HTERT RPE-1 (cell line): ENCODE data around the gene OR52E4.

Experiments
- in situ Hi-C: fragments of 300-500 bp; cut with MboI; formaldehyde crosslinking; loops from 4 replicates; pipeline ENCODE4 v1.14.3; 2020; ENCODE audit warnings: low sequenced_read_pairs

The OR52E4 gene

DNA sequence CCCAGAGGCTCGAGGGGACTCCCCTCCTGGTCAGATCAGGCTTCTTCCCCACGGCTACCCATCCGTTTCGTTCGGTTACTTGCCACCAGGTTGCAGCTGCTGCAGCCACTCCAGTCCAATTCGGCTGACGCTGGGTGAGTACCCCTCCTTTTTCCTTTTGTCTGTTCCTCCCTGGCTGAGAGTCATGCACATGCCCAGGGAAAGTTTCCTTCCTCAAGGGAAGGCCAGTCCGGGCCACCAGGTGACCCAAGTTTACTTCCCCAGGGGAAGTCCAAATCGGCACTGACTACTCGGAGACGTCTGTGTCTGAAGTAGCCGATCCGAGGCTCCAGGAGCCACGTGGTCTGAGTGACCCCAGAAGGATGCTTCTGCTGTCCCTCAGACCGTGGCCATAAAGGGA, 48.4 kb downstream of the OR52E4 start:
- in situ Hi-C loops, result no loop called here

- in situ Hi-C loops, result no loop called here
Observed at GRCh38 chr11:5929571-5930368, 49.3 kb downstream of the OR52E4 start.

GRCh38 chr11:5930614-5931013, 50.2 kb downstream of the OR52E4 start:
- in situ Hi-C loops, result no loop called here

DNA sequence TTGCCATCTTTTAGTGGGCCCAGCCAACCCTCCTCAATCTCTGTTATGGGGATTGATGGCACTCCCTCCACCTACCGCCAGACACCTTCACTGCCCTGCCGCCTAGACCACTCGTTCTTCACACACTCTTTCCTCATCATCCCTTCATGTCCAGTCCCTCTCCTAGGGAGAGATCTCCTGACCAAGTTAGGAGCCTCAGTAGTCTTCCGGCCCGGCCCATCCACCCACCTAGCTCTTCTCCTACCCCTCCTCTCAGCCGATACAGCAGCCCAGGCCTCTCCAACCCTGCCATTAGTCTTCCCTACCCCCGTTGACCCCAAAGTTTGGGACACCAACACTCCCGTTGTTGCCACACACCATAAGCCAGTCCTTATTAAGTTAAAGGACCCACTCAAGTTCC, 50.6 kb downstream of the OR52E4 start:
- in situ Hi-C loops, result no loop called here

DNA sequence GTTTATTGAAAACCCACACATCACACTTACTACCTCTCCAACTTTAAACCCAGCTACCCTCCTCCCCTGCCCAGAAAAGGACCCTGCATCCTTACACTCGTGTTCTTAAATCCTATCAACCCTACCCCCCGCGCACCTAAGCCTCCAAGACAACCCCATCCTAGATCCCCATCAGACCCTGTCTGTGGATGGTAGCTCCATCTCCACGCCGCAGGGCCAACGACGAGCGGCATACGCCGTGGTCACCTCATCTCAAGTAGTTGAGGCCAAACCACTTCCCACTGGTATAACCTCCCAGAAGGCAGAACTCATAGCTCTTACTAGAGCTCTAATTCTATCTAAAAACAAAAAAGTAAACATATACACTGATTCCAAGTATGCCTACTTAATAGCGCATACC, 52.2 kb downstream of the OR52E4 start:
- in situ Hi-C loops, result no loop called here

DNA sequence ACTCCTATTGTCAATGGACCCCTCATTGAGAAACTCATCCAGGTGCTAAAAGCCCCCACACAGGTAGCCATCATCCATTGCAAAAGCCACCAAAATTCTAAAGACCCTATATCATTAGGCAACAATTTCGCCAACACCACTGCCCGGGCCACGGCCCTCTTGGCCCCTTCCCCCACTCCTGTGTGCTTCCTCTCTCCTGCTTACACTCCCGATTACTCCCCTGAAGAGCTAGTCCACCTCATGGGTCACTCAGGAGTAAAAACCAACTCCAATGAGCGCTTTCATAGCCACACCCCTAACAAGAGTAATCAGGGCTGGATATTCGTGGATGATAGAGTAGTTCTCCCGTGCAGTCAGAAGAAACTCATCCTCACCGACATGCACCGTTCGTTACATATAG, 52.7 kb downstream of the OR52E4 start:
- in situ Hi-C loops, result no loop called here
